Testis (tissue), 2 donors: Measurements from ENCODE around the gene MAP3K12.

Experiments
- CTCF ChIP-seq, 3 experiments: fragments of 450-650 bp in 2 of 3; fragments of 200-600 bp in 1 of 3; sonication (generic) in 1 of 3; IDR thresholded peaks; one replicate each; pipeline ENCODE4 v1.5.1; 2016 to 2019; ENCODE audit warnings: antibody characterized with exemption in 3 of 3, mild to moderate bottlenecking in 2 of 3, moderate library complexity in 1 of 3
- POLR2A ChIP-seq: fragments of 450-650 bp; IDR thresholded peaks from one replicate; pipeline ENCODE4 v1.6.1; 2017; ENCODE audit warnings: antibody characterized with exemption, mild to moderate bottlenecking, moderate library complexity

GRCh38 chr12:53495903-53496751 lies 3.1 kb downstream of the MAP3K12 start:
- no peak for TF ChIP-seq CTCF (IDR thresholded peaks at IDR 0.05)
- no peak for TF ChIP-seq POLR2A
